GM12878 (cell line): ENCODE results near the gene ITGBL1. TPM values are rescaled to one million over a fixed set of nuclear protein-coding genes. Genes with fewer than 3 reads are reported as not detected.

ENCODE experiments used
- ATAC-seq: fragments of 200-7000 bp; cut with Tn5 transposase; 3 replicates; pipeline ENCODE4 v1.9.1; 2020; ENCODE audit warnings: mild to moderate bottlenecking, moderate library complexity
- BruUV-seq: library from RNA; stranded (reverse); fragments of 400-500 nt; replicated peaks from 2 replicates; lab custom pipeline; 2021; lab: Mats Ljungman, UMichigan
- CTCF ChIA-PET: fragments of 300-600 bp; sonication (Branson Sonifier 250); formaldehyde crosslinking; extraction: SDS; loops from one replicate; lab custom pipeline; 2021; ENCODE audit warnings: inconsistent platforms; lab: Yijun Ruan, JAX
- POLR2A ChIA-PET: fragments of 350-600 bp; formaldehyde crosslinking; extraction: SDS; loops from one replicate; lab custom pipeline; 2021; ENCODE audit warnings: inconsistent platforms; lab: Charles Lee
- RAD21 ChIA-PET: fragments of 300-600 bp; sonication (Branson Sonifier 250); formaldehyde crosslinking; loops from one replicate; lab custom pipeline; 2023; ENCODE audit warnings: antibody characterized with exemption; ENCODE audit not compliant: unreplicated experiment; lab: Charles Lee
- SMC1A ChIA-PET: fragments of 300-600 bp; sonication (Branson Sonifier 250); formaldehyde crosslinking; loops from one replicate; lab custom pipeline; 2023; ENCODE audit not compliant: unreplicated experiment, uncharacterized antibody; lab: Charles Lee
- DNase-seq: peaks from one replicate; pipeline ENCODE4 v3.0.0-alpha.2; 2011; ENCODE audit warnings: low read depth, low spot score
- FAIRE-seq: peaks from 3 replicates; lab custom pipeline; 2011; peaks lifted over from hg19 to GRCh38; lab: Jason Lieb, UNC
- H2AFZ ChIP-seq: 2 replicates; pipeline ENCODE4 v1.6.0; 2011; ENCODE audit warnings: low read depth, low read length, control low read depth; ENCODE audit not compliant: control insufficient read depth
- H3K27ac ChIP-seq: 2 replicates; pipeline ENCODE4 v1.5.1; 2011; ENCODE audit warnings: control low read depth; ENCODE audit not compliant: control insufficient read depth, insufficient read depth
- H3K27me3 ChIP-seq, 2 experiments: replicated peaks in 1 of 2; 2 replicates each; pipeline versions ENCODE4 v1.6.0 to v1.6.1; 2011; ENCODE audit warnings: low read length in 1 of 2; ENCODE audit not compliant: control insufficient read depth in 2 of 2, insufficient read depth in 2 of 2
- H3K36me3 ChIP-seq, 2 experiments: 2 replicates each; pipeline ENCODE4 v1.5.1; 2011; ENCODE audit warnings: low read length in 1 of 2; ENCODE audit not compliant: control insufficient read depth in 2 of 2, insufficient read depth in 2 of 2
- H3K4me1 ChIP-seq: 2 replicates; pipeline ENCODE4 v1.6.1; 2011; ENCODE audit warnings: mild to moderate bottlenecking, low read length, moderate library complexity, mixed read lengths; ENCODE audit not compliant: control insufficient read depth, insufficient read depth
- H3K4me2 ChIP-seq: 2 replicates; pipeline ENCODE4 v1.6.0; 2011; ENCODE audit warnings: control low read depth; ENCODE audit not compliant: control insufficient read depth, insufficient read depth
- H3K4me3 ChIP-seq: fragments of 200-600 bp; sonication (generic); 2 replicates; pipeline ENCODE4 v1.5.1; 2016
- H3K79me2 ChIP-seq: 2 replicates; pipeline ENCODE4 v1.6.0; 2011; ENCODE audit warnings: low read length; ENCODE audit not compliant: control insufficient read depth, insufficient read depth
- H3K9ac ChIP-seq: 2 replicates; pipeline ENCODE4 v1.8.0; 2011; ENCODE audit warnings: low read length, control low read depth, mixed read lengths; ENCODE audit not compliant: control insufficient read depth, insufficient read depth
- H3K9me3 ChIP-seq: replicated peaks from 3 replicates; pipeline ENCODE4 v1.5.1; 2011; ENCODE audit warnings: mild to moderate bottlenecking, low read length; ENCODE audit not compliant: control insufficient read depth, insufficient read depth
- H4K20me1 ChIP-seq: 2 replicates; pipeline ENCODE4 v1.6.0; 2011; ENCODE audit not compliant: control insufficient read depth, insufficient read depth
- BHLHE40 ChIP-seq, 2 experiments: fragments of 450-650 bp in 1 of 2; IDR thresholded peaks; 2 replicates each; pipeline ENCODE4 v1.6.1; 2011 to 2017; ENCODE audit warnings: low read depth in 2 of 2, borderline replicate concordance in 1 of 2, improper control_type of control experiment in 1 of 2, low read length in 1 of 2, mild to moderate bottlenecking in 1 of 2
- CHD2 ChIP-seq: IDR thresholded peaks from 2 replicates; pipeline ENCODE4 v1.6.1; 2011; ENCODE audit warnings: low read depth, low read length, improper control_type of control experiment, borderline replicate concordance
- EED ChIP-seq: sonication (generic); IDR thresholded peaks from 2 replicates; pipeline ENCODE4 v1.6.1; 2016; ENCODE audit warnings: antibody characterized with exemption, low read depth
- FOXK2 ChIP-seq: fragments of 450-650 bp; IDR thresholded peaks from 2 replicates; pipeline ENCODE4 v1.6.1; 2017; ENCODE audit warnings: mild to moderate bottlenecking, moderate library complexity
- GATAD2B ChIP-seq: fragments of 450-650 bp; conservative IDR thresholded peaks from 2 replicates; pipeline ENCODE4 v1.6.1; 2017; ENCODE audit warnings: low read depth, mild to moderate bottlenecking, moderate library complexity
- NR2C1 ChIP-seq: fragments of 450-650 bp; IDR thresholded peaks from 2 replicates; pipeline ENCODE4 v1.6.1; 2017; ENCODE audit warnings: antibody characterized with exemption, mild to moderate bottlenecking, moderate library complexity
- RAD51 ChIP-seq: fragments of 450-650 bp; IDR thresholded peaks from 2 replicates; pipeline ENCODE4 v1.6.1; 2016; ENCODE audit warnings: moderate library complexity, mild to moderate bottlenecking, inconsistent platforms
- SIX5 ChIP-seq: IDR thresholded peaks from 2 replicates; pipeline ENCODE4 v1.6.1; 2011; ENCODE audit warnings: mild to moderate bottlenecking, low read depth, low read length, moderate library complexity; ENCODE audit not compliant: severe bottlenecking
- STAT3 ChIP-seq: IDR thresholded peaks from 2 replicates; pipeline ENCODE4 v1.6.1; 2011; ENCODE audit warnings: low read depth, low read length, improper control_type of control experiment
- SUZ12 ChIP-seq: fragments of 200-600 bp; sonication (generic); IDR thresholded peaks from one replicate; pipeline ENCODE4 v1.6.1; 2018; ENCODE audit warnings: antibody characterized with exemption, mild to moderate bottlenecking; ENCODE audit not compliant: unreplicated experiment
- YBX1 ChIP-seq: fragments of 450-650 bp; IDR thresholded peaks from 2 replicates; pipeline ENCODE4 v1.6.1; 2016; ENCODE audit warnings: antibody characterized with exemption
- ZSCAN29 ChIP-seq: fragments of 450-650 bp; IDR thresholded peaks from 2 replicates; pipeline ENCODE4 v1.6.1; 2017; ENCODE audit warnings: mild to moderate bottlenecking, moderate library complexity
- WGBS: methylation state at CpG from one replicate; pipeline ENCODE4 v1.1.6; 2016; ENCODE audit warnings: low lambda C conversion rate; ENCODE audit not compliant: insufficient replicate concordance, insufficient coverage; ENCODE audit errors: missing lambda C conversion rate; 5-methylcytosine and 5-hydroxymethylcytosine counted together
- in situ Hi-C: fragments of 300-500 bp; cut with MboI; formaldehyde crosslinking; loops from 9 replicates; pipeline ENCODE4 v1.14.3; 2018; ENCODE audit warnings: mixed read lengths
- intact Hi-C: fragments of 100-400 bp; cut with micrococcal nuclease; formaldehyde crosslinking; loops from one replicate; pipeline ENCODE4 v1.14.2; 2022; ENCODE audit not compliant: unreplicated experiment
- polyA plus RNA-seq, 11 experiments: library from polyadenylated mRNA; depleted of rRNA in 4 of 11; unstranded in 6 of 11; stranded (reverse) in 5 of 11; fragments of >200 nt; fragmentation: Nextera tagmentation in 4 of 11; fragmentation: Illumina TruSeq in 1 of 11; extraction: Ambion mirVana in 4 of 11; extraction: Trizol in 1 of 11; gene quantifications; 1 replicate in 1 of 11; 2 replicates in 10 of 11; pipeline versions ENCODE4 v1.2.1 to v1.2.3, GENCODE V29; 2011 to 2016; ENCODE audit warnings: inconsistent platforms in 2 of 11, missing spikeins in 2 of 11, low read depth in 1 of 11
- total RNA-seq, 4 experiments: library from RNA; depleted of rRNA in 3 of 4; stranded (reverse); fragments of >200 nt in 3 of 4; fragmentation: Illumina TruSeq in 1 of 4; extraction: Trizol in 1 of 4; gene quantifications; 2 replicates each; pipeline versions ENCODE4 v1.2.1 to v1.2.3, GENCODE V29; 2013 to 2021
- TF ChIP-seq, protein P1 (sequence below): IDR thresholded peaks from 2 replicates; pipeline ENCODE4 v1.6.1; 2012; ENCODE audit warnings: low read depth, low read length, improper control_type of control experiment
- TF ChIP-seq, protein P2 (sequence below): IDR thresholded peaks from 2 replicates; pipeline ENCODE4 v1.6.1; 2011; ENCODE audit warnings: low read depth, low read length, improper control_type of control experiment, borderline replicate concordance
- TF ChIP-seq, protein P3 (sequence below): fragments of 450-650 bp; IDR thresholded peaks from 2 replicates; pipeline ENCODE4 v1.6.1; 2017; ENCODE audit warnings: mild to moderate bottlenecking, low read depth, inconsistent platforms; ENCODE audit not compliant: poor library complexity, severe bottlenecking

The ITGBL1 gene
- total and polyA plus RNA-seq, 10 of the 15 experiments (the other 5 are each of a cell fraction or from before 2014, with no cell fraction given): 0.17 to 2.8 (median 0.28) TPM; not detected in 3

DNA sequence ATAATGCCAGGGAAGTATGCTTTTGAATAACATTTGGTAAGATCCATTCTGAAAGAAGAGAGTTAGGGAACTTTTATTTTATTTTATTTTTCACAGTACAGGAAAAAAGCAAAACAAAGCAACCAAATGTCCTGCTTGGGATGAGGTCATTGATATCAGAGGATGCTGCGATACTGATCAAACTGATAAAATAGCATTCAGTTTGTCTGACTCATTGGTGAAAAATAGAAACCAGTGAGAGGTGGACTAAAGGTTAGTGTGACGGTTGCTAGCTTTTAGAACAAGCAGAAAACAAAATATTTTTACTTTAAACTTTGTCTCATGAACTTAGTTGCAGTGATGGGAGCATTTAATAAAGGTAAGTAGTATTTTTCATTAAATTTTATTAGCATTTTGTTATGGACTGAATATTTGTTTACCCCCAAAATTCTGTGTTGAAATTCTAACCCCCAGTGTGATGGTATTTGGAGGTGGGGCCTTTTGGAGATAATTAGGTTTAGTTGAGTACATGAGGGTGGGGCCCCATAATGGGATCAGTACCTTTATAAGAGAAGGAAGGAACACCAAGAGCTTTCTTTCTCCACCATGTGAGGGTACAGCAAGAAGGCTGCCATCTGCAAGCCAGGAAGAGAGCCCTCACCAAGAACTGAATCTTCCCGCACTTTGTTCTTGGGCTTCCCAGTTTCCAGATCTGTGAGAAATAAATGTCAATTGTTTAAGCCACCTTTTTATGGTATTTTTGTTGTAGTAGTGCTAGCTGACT is 37.3 kb downstream of the ITGBL1 start:
- Histone ChIP-seq H2AFZ (no peak overlapping the region), H3K4me3 (no peak overlapping the region), H3K36me3 (no peaks in the 10 kb centered on the region), H4K20me1 (no peaks in the 10 kb centered on the region), H3K27me3 (no peaks in the 10 kb centered on the region), H3K4me2 (no peak overlapping the region), H3K79me2 (no peaks in the 10 kb centered on the region), H3K27ac (no peak overlapping the region), H3K4me1 (no peaks in the 10 kb centered on the region), H3K9ac (no peak overlapping the region), H3K9me3 (no peaks in the 10 kb centered on the region)
- SMC1A ChIA-PET: no interaction called here
- in situ Hi-C loops: no loop called here
- 39% methylated on average over 3 of the region's 3 CpGs for WGBS
- TF ChIP-seq YBX1 (no peak), SUZ12 (no peak), RAD51 (no peak), NR2C1 (no peak), ZSCAN29 (no peak), CHD2 (no peak), EED (no peak), STAT3 (no peak), GATAD2B (no peak), SIX5 (no peak), BHLHE40 (IDR thresholded peaks at IDR 0.05; ENCODE audit: borderline replicate concordance in 1 of 2, low read depth in 2 of 2, low read length in 1 of 2) (no peak), FOXK2 (no peak)
- TF ChIP-seq, protein P1, sequence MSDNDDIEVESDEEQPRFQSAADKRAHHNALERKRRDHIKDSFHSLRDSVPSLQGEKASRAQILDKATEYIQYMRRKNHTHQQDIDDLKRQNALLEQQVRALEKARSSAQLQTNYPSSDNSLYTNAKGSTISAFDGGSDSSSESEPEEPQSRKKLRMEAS: no peak
- TF ChIP-seq, protein P2, sequence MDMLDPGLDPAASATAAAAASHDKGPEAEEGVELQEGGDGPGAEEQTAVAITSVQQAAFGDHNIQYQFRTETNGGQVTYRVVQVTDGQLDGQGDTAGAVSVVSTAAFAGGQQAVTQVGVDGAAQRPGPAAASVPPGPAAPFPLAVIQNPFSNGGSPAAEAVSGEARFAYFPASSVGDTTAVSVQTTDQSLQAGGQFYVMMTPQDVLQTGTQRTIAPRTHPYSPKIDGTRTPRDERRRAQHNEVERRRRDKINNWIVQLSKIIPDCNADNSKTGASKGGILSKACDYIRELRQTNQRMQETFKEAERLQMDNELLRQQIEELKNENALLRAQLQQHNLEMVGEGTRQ: no peak
- TF ChIP-seq, protein P3, sequence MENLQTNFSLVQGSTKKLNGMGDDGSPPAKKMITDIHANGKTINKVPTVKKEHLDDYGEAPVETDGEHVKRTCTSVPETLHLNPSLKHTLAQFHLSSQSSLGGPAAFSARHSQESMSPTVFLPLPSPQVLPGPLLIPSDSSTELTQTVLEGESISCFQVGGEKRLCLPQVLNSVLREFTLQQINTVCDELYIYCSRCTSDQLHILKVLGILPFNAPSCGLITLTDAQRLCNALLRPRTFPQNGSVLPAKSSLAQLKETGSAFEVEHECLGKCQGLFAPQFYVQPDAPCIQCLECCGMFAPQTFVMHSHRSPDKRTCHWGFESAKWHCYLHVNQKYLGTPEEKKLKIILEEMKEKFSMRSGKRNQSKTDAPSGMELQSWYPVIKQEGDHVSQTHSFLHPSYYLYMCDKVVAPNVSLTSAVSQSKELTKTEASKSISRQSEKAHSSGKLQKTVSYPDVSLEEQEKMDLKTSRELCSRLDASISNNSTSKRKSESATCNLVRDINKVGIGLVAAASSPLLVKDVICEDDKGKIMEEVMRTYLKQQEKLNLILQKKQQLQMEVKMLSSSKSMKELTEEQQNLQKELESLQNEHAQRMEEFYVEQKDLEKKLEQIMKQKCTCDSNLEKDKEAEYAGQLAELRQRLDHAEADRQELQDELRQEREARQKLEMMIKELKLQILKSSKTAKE: no peak
- intact Hi-C loops: no loop called here
- RAD21 ChIA-PET: no interaction called here
- DNase-seq: no peak
- BruUV-seq: no TSS peak
- CTCF ChIA-PET: no interaction called here
- POLR2A ChIA-PET: no interaction called here
- ATAC-seq: no peak
- FAIRE-seq: no peak
